ACC112 (cell line): Measurements from ENCODE around the gene ATP2C2.
"Not testable (repeated sequence)": the region's sequence is repeated elsewhere in the genome, so short reads cannot be mapped to it uniquely, and the experiment has no call there.

Experiments used
- H2AFZ ChIP-seq: fragments of 200-600 bp; sonication (generic); one replicate; pipeline ENCODE4 v1.6.0; 2017; ENCODE audit warnings: antibody characterized with exemption, low read length; ENCODE audit not compliant: unreplicated experiment
- H3K27ac ChIP-seq: fragments of 200-600 bp; sonication (generic); 2 replicates; pipeline ENCODE4 v1.5.1; 2014; ENCODE audit warnings: low read depth, mild to moderate bottlenecking, antibody characterized with exemption, low read length, moderate library complexity
- H3K27me3 ChIP-seq: fragments of 200-600 bp; sonication (generic); 2 replicates; pipeline ENCODE4 v1.6.1; 2014; ENCODE audit warnings: mild to moderate bottlenecking, antibody characterized with exemption, low read length, moderate library complexity, mixed read lengths; ENCODE audit not compliant: insufficient read depth
- H3K36me3 ChIP-seq: fragments of 200-600 bp; sonication (generic); 2 replicates; pipeline ENCODE4 v1.6.1; 2016; ENCODE audit warnings: mild to moderate bottlenecking, antibody characterized with exemption, low read length, moderate library complexity, mixed read lengths; ENCODE audit not compliant: insufficient read depth
- H3K4me1 ChIP-seq: fragments of 200-600 bp; sonication (generic); one replicate; pipeline ENCODE4 v1.6.1; 2016; ENCODE audit warnings: low read length, mixed read lengths; ENCODE audit not compliant: insufficient read depth, unreplicated experiment, control insufficient read depth
- H3K4me3 ChIP-seq: fragments of 200-600 bp; sonication (generic); 2 replicates; pipeline ENCODE4 v1.5.1; 2014; ENCODE audit warnings: mild to moderate bottlenecking, low read depth, low read length
- H3K79me2 ChIP-seq: fragments of 200-600 bp; sonication (generic); one replicate; pipeline ENCODE4 v1.6.0; 2016; ENCODE audit warnings: low read length; ENCODE audit not compliant: control insufficient read depth, unreplicated experiment, insufficient read depth

Gene ATP2C2

DNA sequence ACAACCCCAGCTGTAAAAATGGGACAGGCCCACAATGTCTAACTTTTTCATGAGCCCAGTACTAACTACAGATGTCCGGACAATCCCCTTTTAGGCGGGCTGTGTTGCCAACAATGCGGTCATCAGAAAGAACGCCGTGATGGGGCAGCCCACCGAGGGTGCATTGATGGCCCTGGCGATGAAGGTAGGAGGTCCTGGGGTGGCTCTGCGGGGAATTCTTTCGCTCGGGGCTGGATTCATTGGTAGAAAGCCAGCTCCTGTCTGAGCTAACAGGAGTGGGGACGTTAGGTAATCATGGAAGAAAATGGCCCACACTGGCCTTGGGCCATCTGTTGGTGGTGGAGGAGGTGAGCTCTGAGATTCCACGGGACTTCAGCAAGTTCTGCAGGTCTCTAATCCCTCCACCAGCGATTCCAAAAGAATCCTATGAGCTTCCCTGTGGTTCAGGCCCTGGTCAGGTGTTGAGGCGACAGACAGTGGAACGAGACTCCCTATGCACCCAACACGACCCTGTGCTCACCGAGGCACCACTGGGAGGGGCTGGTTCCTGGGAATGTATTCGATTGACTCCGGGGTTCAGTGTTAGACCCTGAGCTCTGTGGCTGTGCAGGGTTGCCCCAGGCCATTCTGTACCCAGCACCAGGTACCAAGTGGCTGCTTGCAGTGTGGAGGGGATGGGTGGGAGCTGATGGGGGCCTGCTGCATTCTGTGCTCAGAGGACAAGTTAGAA, 74.2 kb downstream of the ATP2C2 start:
- H3K4me1 ChIP-seq, result peaks cover 5% of the 10 kb centered on the region
- peaks cover 48% of the 10 kb centered on the region for H3K27me3 ChIP-seq

DNA sequence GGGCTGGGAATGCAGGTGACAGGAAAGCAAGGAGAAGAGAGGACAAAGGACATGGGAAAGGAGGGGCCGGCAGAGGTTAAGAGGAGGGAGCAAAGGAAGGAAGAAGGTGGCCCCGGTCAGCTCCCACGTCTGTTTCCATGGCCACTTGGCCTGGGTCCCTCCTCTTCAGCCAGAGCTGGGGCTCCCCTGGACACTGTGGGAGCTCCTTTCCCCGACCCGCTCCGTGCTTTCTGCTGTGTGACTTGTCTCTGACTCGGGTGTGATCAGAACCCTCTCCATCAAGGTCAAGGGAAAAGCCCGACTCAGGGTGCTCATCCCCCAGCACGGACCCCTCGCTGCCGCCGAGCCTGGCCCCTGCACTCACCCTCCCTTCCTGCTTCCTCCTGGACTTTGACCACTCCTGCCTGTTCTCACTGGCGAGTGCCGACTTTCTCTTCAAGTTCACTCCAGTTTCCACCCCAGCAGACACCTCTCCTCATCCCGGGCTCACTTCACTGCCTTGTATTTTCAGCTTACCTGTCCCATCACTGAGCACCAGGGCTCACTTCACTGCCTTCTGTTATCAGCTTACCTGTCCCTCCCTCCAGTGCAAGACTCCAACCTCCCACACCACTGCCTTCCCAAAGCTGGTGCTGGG, 74.9 kb downstream of the ATP2C2 start:
- Histone ChIP-seq H3K27ac (no peak overlapping the region), H3K27me3 (peaks cover 46% of the 10 kb centered on the region), H3K36me3 (no peaks in the 10 kb centered on the region), H3K4me3 (no peak overlapping the region), H3K79me2 (no peaks in the 10 kb centered on the region), H3K4me1 (peaks cover 5% of the 10 kb centered on the region), H2AFZ (no peak overlapping the region)

More for the DNA sequence above, 74.2 kb downstream of the ATP2C2 start:
- Histone ChIP-seq H3K36me3 (no peaks in the 10 kb centered on the region), H2AFZ (no peak overlapping the region), H3K27ac (no peak overlapping the region), H3K79me2 (no peaks in the 10 kb centered on the region), H3K4me3 (no peak overlapping the region)

- H3K79me2 ChIP-seq, result no peaks in the 10 kb centered on the region
- peaks cover 36% of the 10 kb centered on the region for H3K27me3 ChIP-seq
- no peak overlapping the region for H3K4me3 ChIP-seq
- H3K36me3 ChIP-seq, result no peaks in the 10 kb centered on the region
- no peak overlapping the region for H3K27ac ChIP-seq
- H3K4me1 ChIP-seq, result peaks cover 5% of the 10 kb centered on the region
- no peak overlapping the region for H2AFZ ChIP-seq
These were observed 76.1 kb downstream of the ATP2C2 start for GRCh38 chr16:84444476-84444875.

- no peaks in the 10 kb centered on the region for H3K36me3 ChIP-seq
- H3K4me1 ChIP-seq, result peaks cover 5% of the 10 kb centered on the region
- H3K4me3 ChIP-seq, result no peak overlapping the region
- no peak overlapping the region for H3K27ac ChIP-seq
- no peak overlapping the region for H2AFZ ChIP-seq
- no peaks in the 10 kb centered on the region for H3K79me2 ChIP-seq
- peaks cover 22% of the 10 kb centered on the region for H3K27me3 ChIP-seq
These were observed 77.7 kb downstream of the ATP2C2 start for GRCh38 chr16:84446084-84446483.

DNA sequence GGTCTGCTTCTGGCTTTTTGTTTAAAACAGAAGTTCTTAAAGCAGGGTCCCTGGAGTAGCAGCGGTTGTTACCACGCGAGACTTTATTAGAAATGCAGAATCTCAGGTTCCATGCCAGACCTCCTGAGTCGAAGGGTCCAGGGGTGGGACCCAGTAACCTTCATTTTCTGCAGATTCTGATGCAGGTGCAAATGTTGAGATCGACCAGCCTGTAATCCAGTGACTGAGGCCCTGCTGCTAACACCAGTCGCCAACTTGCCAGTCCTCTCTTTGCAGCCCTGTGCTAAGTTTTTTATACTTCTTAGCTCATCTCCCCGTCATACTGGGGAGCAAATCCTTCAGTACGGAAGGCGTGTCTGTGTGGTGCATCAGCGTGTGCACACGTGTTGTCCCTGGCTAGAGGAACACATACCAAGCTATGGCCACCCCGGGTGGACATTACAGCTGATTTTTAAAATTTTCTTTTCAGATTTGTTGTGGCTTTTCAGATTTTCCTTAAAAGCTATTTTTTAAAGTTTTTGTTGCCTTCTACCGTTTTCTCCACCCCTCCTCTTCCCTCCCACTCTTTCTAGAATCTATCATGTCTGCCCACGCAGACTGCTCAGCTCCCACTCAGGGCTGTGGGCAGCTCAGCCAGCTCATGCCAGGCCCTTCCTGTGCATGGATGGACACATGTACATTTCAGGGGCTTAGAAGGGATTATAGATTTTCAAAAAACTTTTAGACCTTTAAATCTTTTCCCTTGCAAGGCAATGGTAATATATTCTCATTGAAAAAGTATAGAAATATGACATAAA, 78.5 kb downstream of the ATP2C2 start:
- no peak overlapping the region for H2AFZ ChIP-seq
- H3K27ac ChIP-seq, result no peak overlapping the region
- peaks cover 5% of the 10 kb centered on the region for H3K4me1 ChIP-seq
- no peaks in the 10 kb centered on the region for H3K36me3 ChIP-seq
- no peak overlapping the region for H3K4me3 ChIP-seq
- no peaks in the 10 kb centered on the region for H3K79me2 ChIP-seq
- H3K27me3 ChIP-seq, result peaks cover 20% of the 10 kb centered on the region

- H3K27ac ChIP-seq, result no peak overlapping the region
- H3K27me3 ChIP-seq, result peaks cover 5% of the 10 kb centered on the region; the same call in 1 of the 2 replicates
- no peaks in the 10 kb centered on the region for H3K79me2 ChIP-seq
- no peaks in the 10 kb centered on the region for H3K36me3 ChIP-seq
- no peak overlapping the region for H3K4me3 ChIP-seq
- peaks cover 5% of the 10 kb centered on the region for H3K4me1 ChIP-seq
- H2AFZ ChIP-seq, result no peak overlapping the region
These were observed 80.1 kb downstream of the ATP2C2 start for GRCh38 chr16:84448444-84448843.

DNA sequence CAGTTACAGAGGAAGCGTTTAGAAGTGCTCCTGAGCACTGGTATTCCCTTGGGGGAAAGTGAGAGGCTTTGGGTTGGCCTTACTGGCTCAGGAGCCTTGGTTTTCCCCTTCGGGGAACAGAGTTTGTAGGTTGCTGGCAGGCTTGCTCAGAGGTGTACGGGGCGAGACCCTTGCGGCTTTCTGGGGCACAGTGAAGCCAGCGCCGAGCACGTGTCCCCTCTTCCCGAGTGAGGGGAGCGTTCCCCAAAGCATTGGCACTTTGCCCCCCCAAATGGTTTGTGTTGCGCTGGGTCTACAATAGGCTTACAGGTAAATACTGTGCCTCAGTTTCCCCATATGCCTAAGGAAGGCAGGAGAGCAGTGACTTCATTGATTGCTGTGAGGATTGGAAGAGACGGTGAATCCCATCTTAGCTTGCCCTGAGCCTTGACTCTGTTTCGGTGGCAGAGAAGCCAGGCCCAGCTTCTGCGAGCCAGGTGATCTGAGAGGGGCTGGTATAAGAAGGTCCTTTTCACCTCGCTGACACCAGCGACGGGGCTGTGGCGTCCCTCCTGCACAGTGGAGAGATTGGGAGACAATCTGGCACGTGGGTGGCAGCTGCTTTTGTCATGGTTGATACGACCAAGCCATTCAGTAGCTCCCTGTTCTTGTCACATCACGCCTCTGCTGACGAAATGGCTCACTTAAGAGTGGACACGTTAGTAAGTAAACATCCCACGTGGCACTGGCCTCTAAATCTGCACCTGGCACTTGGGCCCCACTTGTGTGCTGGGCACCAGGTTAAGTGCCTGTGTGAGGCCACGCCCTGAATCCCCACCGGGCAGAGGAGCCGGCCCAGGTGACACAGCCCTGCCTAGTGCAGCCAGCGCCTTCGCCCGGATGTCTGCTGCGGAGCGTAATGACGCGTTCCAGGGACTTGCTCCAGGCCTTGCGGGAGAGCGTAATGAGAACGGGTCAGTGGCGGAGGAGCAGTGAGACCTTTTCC, 81.1 kb downstream of the ATP2C2 start:
- no peak overlapping the region for H2AFZ ChIP-seq
- peaks cover under 1% of the 10 kb centered on the region; the same call in 1 of the 2 replicates for H3K36me3 ChIP-seq
- H3K79me2 ChIP-seq, result no peaks in the 10 kb centered on the region
- H3K4me1 ChIP-seq, result peaks cover 5% of the 10 kb centered on the region
- no peak overlapping the region for H3K4me3 ChIP-seq
- no peak overlapping the region for H3K27ac ChIP-seq
- 0 out of 2 replicates have a peak, but pooled peaks cover 1% of the 10 kb centered on the region for H3K27me3 ChIP-seq

GRCh38 chr16:84450176-84450865, 82.0 kb downstream of the ATP2C2 start:
- no peak overlapping the region for H2AFZ ChIP-seq

DNA sequence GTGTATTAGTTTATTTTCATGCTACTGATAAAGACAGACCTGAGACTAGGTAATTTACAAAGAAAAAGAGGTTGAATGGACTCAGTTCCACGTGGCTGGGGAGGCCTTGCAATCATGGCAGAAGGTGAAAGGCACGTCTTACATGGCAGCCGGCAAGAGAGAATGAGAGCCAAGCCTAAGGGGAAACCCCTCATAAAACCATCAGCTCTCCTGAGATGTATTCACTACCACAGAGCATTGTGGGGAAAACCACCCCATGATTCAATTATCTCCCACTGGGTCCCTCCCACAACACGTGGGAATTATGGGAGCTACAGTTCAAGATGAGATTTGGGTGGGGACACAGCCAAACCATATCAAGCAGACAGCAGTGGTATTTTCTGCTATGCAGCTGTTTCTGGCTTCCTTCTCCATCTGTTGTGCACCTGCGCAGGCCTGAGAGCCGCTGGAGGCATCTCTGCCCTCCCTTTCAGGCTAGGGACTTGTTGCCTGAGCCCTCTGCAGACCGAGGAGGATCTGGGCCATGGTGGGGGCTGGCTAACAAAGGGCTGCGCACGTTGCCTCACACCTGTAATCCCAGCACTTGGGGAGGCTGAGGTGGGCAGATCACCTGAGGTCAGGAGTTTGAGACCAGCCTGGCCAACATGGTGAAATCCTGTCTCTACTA, 82.8 kb downstream of the ATP2C2 start:
- not testable (repeated sequence) for H3K36me3 ChIP-seq, H3K4me3 ChIP-seq, H2AFZ ChIP-seq, H3K4me1 ChIP-seq, H3K79me2 ChIP-seq, H3K27me3 ChIP-seq, H3K27ac ChIP-seq

More at GRCh38 chr16:84450176-84450865, 82.0 kb downstream of the ATP2C2 start:
- Histone ChIP-seq H3K79me2 (no peaks in the 10 kb centered on the region), H3K4me1 (peaks cover 5% of the 10 kb centered on the region), H3K4me3 (no peak overlapping the region), H3K27ac (no peak overlapping the region), H3K27me3 (no peaks in the 10 kb centered on the region), H3K36me3 (peaks cover 3% of the 10 kb centered on the region; the same call in 1 of the 2 replicates)
